NCI-H1694 treated with DMSO at 0.1 percent for 48 hours (cell line): Measurements from ENCODE around the gene DPYSL4.

Experiments
- DNase-seq: peaks from one replicate; lab custom pipeline; 2025; lab: John Stamatoyannopoulos, UW

Gene DPYSL4

DNA sequence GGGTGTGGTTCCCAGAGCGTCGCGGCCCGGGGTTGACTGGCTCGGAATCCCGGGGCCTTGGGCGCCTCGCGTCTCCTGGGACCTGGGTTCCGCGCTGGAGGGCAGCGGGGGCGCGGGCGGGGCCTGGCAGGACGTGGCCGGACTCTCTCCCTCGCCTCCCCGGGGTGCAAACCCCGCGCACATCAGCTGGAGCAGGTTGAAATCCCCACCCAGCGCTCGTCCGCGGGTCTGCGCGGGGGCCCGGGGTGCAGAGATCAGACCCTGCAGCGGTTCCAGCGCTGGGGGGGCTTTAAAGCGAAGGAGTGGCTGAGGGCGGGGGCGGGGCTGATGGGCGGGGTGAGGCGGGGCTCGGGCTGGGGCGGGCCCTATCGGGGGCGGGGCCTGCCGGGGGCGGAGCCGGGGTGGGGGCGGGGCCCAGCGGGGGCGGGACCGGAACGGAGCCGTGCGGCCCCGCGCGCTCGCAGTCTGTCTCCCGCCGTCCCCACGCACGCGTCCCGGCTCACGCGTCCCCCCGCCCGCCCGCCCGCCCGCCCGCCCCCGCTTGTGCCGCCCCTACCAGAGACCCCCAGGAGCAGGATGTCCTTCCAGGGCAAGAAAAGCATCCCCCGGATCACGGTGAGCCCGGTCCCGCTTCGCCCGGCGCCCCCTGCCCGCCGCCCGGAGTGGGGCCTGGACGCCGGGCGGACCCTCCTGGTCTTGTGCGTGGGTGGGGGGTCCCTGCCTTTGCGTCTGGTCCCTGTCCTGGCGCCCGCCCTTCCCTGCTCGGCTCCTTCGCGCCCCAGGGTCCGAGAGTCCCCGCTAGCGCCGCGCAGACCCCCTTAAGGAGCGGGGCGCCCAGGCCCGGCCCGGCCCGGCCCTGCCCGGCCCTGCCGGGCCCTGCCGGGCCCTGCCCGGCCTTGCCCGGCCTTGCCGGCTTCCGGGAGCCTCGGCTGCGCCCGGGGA lies at the start of gene DPYSL4:
Gene DPYSL4 (plus strand): TSS at position 461 of the 942 bp plus-strand sequence. CDS start 116 bp downstream, at position 577.
- no peak for DNase-seq

DNA sequence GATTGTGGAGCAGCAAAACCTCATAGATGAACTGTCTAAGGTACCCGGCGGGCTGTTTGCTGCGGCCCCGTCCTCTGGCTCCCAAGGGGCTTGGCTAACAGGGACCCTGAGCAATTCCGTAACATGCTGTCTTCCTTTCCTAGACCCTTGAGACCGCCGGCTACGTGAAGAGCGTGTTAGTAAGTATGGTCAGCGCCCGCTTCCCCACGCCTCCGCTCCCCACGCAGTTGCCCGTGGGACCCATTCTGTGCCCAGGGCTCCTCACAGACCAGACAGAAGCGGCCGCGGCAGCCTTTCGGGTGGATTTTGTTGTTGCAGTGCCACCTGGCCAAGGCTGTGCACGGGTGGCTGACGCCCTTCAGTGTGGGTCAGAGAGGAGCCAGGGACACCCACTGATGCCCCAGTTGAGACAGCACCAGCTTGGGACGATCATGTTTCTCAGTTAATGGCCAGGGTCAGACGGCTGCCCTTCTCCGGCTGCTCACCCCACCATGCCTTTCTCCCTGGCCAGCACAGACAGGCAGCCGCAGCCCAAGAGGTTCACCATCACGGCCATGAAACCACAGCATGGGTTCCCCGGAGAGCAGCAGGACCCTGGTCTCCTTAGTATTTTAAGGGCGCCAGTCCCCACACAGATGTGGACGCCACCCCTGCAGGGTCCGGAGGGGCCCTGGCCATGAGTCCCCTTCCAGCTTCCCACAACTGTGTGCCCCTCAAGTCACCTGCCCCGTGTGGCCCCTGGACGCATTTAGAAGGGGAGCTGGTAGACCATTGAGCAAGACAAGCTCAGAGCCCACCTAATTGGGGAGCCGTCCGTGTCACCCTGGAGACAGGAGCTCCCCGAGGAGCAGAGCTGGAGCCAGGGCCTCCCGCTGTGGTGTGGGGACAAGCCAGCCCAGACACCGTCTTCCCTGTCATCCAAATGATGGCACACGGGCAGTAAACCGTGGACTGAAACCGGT lies 49.4 kb upstream of the DPYSL4 start:
- DNase-seq, result no peak

DNA sequence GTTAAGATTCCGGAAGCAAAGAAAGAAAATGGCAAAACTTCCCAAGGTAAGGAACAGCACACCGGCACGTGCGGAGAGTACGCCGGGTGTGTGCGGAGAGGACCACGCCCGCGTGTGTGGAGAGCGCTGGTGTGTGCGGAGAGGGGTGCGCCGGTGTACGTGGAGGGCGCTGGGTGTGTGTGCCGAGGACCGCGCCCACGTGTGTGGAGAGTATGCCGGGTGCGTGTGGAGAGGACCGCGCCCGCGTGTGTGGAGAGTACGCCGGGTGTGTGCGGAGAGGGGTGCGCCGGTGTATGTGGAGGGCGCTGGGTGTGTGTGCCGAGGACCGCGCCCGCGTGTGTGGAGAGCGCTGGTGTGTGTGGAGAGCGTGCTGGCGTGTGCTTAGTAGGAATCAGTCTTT lies 48.6 kb upstream of the DPYSL4 start:
- no peak for DNase-seq

DNA sequence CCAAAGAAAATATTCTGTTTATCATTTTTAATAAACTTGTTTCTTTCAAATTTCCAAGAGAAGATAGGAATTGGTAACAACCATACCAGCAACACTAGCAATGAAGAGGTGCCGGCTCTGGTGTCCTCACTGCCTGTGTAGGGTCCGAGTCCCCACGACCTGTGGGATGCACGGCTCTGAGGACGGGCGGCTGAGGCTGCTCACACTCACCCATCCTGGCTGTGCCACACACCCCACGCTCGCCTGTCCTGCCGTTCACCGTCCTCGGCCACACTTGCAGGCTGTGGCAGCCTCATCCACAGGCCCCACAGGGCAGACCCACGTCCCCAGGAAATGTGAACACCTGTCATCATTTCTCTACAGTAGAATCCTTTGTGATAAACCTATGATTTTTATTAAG lies 48.2 kb upstream of the DPYSL4 start:
- no peak for DNase-seq

DNA sequence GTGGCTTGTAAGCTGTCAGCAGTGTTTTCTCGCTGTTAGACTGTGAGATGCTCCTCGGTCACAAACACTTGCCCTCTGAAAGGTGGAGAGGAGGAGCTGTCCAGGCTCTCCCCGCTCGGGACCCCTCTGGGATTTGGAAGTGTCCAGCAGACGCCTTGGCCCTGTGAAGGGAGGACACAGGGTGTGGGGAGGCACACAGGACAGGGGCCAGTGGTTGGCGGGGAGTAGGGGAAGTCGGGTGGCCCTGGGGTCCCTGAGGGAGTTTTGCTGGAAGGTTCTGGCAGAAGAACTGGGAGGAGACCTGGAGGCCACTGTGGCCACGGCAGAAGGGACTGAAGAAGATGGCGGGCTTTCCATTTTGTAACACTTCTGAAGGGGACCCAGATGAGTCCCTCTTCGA lies 47.2 kb upstream of the DPYSL4 start:
- DNase-seq, result no peak

DNA sequence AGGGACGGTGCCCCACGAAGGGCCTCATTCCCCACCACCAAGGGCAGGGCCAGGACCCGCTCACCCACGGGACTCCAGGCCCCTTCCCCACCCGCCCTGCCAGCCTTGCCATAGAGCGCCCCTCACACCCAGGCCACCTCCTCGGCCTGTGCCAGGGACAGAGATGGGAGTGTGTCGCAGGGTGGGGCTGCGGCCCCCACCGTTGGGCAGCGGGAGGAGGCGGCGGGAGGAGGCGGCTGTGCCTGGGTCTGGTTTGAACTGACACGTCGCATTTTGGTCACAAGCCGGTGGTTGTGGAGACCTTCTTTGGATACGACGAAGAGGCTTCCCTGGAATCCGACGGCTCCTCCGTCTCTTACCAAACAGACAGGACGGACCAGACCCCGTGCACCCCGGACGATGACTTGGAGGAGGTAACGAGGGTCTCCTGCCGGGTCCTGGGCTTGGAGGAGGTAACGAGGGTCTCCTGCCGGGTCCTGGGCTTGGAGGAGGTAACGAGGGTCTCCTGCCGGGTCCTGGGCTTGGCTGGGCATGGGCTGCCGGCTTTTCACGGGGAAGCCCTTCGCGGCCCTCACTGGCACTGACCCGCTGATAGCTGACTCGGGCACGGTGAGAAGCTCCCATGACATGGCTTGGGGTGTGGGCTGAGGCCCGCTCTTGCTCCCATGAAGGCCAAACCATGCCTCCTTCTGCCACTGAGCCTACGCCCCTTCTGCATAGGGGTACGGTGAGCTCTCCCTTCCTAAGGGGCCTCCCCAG lies 46.4 kb upstream of the DPYSL4 start:
- DNase-seq, result no peak

DNA sequence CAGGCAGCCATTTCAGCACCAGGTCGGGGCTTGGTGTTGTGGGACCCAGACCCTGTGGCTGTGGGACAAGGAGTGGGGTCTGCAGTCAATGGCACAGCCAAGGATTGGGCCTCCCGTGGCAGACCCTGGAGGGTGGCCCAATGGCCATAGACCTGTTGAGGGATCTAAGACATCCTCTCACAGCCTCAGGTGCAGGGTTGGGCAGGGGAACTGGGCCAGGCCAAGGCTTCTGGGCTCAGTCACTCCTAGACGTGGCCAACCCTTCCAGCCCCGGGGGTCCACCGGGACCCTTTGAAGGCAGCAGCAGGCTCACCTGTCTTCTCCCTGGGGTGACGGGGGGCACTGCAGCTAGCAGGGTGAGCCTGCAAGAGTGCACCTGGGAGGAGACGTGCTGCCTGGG lies 45.7 kb upstream of the DPYSL4 start:
- DNase-seq, result no peak

DNA sequence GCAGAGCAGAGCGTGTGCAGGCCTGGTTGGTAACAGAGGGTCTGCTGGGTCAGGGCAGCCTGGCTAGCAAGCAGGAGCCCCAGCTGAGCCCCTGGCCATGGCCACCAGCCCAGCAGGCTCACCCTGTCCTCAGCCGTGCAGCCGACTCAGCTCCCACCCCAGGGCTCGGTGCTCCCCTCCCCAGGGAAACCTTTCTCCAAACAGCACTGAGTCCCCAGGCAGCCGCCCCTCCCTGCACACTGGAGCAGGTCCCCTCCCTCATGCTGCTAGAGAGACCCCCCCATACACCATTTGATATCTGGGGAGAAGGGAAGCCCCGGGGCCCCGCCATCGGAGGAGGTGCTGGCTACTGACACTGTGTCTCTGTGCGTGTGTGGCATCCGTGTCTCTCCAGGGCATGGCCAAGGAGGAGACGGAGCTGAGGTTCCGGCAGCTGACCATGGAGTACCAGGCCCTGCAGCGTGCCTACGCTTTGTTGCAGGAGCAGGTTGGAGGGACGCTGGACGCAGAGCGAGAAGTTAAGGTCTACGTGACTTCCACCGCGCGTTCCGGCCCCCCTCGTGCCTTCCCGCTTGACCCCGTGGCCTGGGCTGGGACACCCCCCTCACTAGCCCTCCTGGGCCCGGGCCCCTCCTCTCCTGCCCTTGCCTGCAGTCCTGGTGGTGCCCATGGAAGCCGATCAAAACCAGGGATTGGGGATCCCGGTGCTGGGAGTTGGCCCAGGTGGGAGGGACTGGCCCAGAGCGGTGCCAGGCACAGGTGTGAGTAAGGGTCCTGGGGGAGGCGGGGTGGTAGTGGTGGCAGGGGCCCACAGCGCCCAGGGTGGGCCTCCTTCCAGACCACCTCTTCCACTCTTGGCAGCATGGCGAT lies 45.0 kb upstream of the DPYSL4 start:
- no peak for DNase-seq

DNA sequence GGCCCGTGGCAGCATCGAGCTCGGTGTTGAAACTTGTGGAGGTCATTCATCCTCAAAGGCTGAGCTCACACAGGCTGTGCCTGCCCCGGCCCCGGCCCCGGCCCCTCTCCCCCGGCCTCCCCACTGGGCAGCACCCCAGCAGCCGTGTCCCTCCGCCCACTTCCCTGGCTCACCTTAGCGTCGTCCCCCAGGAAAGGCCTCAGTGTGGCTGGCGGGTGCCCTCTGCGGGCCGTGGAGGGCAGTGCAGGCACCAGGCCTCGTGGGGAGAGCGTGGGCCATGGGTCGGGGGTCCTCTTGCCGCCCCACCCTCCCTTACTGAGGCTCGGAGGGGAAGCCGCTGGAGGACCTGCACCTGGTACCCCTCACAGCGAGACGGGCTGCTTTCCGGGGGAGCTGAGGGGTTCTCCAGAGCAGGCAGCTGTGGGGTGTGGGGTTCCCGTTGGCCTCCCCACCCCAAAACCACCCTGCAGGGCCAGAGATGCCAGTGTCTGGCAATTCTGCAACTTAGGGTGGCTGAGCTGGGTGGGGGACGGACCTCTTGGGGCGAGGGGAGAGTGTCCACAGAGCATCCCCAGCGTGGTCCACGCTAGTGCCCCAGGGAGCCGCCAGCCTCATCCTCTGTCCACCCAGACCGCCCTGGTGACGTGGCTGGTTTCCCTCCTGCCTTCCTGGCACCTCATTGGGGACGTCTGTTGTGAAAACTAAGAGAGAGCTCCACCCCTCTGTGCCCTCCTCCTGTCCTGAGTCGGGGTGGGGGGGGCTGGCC lies 44.2 kb upstream of the DPYSL4 start:
- DNase-seq, result no peak

DNA sequence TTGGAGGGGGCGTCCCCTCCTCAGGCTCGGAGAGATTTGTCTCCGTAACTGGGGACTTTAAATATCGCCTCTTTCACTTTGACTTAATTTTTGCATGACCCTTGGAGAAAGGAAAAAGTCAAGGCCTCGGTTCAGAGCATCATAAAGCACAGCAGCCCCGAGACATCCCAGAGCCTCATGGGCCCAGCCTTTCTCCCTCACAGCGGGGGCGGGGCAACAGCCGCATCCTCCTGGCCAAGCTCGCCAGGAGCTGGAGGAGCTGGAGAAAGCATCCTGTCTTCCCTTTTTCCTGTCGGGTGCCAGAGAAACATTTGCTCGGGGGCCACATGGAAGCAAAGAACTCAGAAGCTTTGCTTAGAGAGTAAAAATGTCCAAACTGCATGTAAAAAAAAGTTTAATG lies 43.6 kb upstream of the DPYSL4 start:
- DNase-seq, result no peak

DNA sequence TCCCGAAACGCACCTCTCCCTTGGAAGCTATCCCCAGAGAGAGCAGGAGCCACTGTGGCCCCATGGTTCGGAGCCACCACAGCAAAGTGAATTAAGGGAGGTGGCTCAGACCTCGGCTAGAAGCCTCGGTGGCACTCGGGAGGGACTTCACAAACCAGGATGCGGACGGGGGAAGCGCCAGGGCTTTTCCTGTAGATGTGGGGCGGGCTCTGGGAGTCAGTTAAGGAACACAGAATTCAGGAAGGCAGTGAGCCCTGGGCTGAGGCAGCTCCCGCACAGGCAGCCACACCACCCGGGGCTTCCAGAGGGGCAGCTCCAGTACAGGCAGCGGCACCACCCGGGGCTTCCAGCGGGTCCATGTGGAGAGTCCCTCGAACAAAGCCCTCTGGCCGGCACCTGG lies 42.7 kb upstream of the DPYSL4 start:
- DNase-seq, result no peak

DNA sequence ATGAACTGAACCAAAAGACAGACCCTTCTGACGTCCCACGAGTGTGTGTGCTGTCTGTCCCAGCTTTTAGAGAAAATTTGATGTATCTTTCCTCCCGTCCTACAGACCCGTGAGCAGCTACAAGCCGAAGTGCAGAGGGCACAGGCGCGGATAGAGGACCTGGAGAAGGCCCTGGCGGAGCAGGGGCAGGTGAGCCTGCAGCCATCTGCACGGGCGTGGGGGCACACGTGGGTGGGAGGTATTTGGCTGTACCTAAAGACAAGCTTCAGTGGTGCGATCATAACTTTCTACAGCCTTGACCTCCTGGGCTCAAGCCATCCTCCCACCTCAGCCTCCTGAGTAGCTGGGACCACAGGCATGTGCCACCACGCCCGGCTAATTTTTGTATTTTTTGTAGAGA lies 41.7 kb upstream of the DPYSL4 start:
- no peak for DNase-seq

DNA sequence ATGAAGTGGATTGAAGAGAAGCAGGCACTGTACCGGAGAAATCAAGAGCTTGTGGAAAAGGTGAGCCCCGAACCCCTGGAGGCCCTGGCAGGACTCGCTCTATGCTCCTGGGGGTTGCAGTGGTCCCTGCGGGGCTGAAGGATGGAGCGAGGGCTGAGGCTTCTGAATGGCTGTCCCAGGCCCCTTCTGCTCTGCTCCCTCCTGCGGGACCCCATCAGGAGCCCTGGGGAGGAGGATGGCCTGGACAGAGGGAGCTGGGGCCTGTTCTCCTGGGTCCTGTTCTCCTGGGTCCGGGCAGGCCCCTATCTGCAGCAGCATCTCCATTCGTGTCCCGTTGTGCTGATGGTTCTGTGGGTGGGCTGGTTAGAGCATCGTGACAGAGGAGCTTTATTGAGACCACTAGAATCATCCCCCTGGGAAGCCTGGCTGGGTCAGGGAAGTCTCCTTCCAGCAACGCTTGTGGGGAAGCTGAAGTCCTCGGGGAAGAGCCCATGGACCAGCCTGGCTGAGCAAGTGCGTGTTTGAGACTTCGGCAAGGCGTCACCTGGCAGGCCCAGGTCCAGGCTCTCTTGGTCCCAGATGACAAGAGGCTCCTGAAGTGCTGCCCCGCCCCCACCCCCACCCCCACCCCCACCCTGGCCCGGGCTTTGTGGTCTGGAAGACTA lies 41.1 kb upstream of the DPYSL4 start:
- DNase-seq, result no peak

DNA sequence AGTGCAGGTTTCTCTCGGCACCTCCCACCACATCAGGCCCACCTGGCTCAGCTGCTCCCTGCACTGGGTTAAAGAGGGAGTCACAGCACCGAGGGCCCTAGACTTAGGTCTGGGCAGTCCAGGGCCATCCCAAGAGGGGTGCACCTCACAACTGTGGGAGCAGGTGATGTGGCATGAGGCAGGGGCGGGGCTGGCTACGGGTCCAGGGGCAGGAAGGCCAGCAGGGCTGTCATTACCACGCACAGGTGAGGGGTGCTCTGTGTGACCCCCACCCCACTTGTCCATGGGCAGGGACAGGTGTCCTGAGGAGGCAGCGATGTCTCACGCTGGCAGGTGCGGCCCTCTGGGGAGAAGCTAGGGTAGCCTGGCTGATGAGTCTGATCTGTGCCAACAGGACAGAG lies 40.5 kb upstream of the DPYSL4 start:
- DNase-seq, result no peak

DNA sequence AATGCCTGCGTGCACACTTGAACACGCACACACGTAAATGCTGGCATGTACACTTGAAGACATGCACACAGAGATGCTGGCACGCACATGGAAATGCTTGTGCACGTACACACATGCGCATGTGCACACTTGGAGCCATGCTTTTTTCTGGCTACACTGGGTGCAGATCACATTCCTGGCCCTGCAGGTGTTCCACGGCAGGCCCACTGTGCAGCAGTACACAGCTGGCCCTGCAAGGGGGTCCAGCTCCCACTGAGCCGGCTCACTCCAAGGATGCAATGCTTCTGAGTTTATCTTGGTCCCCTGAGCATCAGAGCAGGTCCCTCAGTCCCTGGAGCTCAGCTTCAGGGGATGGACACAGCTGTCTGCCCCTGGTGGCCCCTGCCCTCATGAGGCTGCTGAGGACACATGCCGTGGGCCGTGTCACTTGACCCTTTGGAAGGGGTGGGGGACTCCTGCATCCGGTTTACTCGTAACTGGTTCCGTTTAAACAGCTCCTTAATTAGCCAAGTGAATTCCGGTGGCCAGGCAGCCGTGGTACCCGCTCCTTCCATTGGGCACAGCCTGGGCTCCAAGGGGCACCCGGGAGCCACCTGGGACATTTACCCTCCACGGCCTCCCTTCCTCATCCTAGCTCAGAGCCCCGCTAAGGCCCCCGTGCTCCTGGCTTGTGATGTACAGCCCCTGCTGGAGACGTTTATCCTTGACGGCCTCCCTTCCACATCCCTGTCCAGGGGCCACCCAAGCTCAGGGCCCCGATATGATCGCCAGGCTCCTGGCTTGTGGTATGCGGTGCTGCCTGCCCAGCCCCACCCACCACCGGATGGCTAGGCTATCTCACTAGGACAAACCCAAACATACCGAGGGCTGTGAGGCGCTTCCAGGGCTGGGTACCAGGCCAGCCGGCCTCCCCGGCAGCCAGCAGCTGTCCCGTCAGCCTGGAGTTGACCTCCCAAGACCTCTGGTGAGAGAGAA lies 39.5 kb upstream of the DPYSL4 start:
- DNase-seq, result no peak

DNA sequence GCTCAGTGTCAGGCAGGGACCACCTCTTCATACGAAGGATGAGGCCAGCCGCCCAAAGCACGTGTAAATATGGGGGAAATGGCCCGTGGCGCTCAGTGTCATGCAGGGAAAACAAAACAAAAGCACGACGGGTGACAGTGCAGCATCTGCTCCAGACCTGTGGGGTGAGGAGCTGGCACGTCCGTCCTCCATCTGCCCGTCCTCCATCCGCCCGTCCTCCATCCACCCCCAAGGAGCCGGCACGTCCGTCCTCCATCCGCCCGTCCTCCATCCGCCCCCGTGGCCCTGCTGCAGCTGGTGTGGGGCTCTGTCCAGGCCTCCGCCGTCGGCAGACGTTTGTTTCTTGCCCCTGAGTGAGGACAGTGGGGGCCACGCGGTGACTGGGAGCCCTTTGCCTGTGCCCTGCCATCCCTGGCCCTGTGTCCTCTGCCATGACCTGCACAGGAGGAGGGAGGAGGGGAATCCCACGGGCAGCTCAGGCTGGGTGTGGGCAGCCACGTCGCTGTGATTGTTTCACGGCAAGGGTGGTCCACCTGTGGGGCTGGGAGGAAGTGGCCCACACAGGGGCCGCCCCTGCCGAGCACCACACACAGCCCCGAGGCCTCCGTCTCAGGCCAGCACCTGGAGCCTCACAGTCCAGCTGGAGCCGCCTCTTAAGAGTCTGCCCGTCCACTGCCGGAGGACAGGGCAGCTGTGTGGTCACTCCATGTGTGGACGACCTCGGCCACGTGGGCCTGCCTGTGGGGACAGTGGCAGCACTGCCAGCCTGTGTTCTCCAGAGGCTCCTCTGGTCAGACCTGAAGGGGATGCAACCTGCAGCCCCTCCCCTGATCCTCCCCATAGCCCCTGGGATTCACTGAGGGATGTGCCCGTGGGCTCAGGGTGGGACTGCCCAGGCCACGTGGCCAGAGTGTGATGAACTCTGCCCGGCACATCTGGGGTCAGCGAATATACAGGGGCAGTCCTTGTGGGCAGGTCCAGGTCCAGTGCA lies 38.2 kb upstream of the DPYSL4 start:
- no peak for DNase-seq

DNA sequence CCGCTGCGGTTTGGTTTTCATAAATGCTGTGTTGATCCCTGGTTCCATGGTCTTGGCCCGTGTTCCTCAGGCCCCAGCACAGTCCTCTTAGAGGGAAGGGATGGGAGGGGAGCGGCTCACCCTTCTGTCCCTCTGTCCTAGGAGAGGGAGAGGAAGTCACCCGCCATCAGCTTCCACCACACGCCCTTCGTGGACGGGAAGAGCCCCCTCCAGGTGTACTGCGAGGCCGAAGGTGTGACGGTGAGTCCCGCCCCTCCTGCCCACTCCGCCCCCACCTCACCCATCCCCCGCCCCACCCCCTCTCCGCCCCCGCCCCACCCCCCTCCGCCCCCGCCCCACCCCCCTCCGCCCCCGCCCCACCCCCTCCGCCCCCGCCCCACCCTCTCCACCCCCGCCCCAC lies 37.5 kb upstream of the DPYSL4 start:
- no peak for DNase-seq
